Left lung (tissue), 10 donors: ENCODE data around the gene CALR3. TPM values are rescaled to one million over a fixed set of nuclear protein-coding genes. Genes with fewer than 3 reads are reported as not detected.
"Not testable (repeated sequence)": the region's sequence is repeated elsewhere in the genome, so short reads cannot be mapped to it uniquely, and the experiment has no call there.

Experiments
- ATAC-seq: fragments of 200-7000 bp; cut with Tn5 transposase; one replicate; pipeline ENCODE4 v1.9.1; 2020; ENCODE audit warnings: moderate library complexity
- DNase-seq, 4 donors: peaks; one replicate each; pipeline ENCODE4 v3.0.0-alpha.2; 2013 to 2020
- H3K27ac ChIP-seq, 2 donors: fragments of 200-600 bp; sonication (generic) in 1 of 2; one replicate each; pipeline versions ENCODE4 v1.5.0 to v1.8.0; 2020 to 2021
- H3K27me3 ChIP-seq, 2 donors: fragments of 200-600 bp; sonication (generic) in 1 of 2; one replicate each; pipeline versions ENCODE4 v1.5.0 to v1.8.0; 2020 to 2021
- H3K36me3 ChIP-seq, 2 donors: fragments of 200-600 bp; sonication (generic) in 1 of 2; one replicate each; pipeline versions ENCODE4 v1.5.0 to v1.8.0; 2020 to 2021
- H3K4me1 ChIP-seq, 2 donors: fragments of 200-600 bp; one replicate each; pipeline ENCODE4 v1.8.0; 2021
- H3K4me3 ChIP-seq, 2 donors: fragments of 200-600 bp; sonication (generic) in 1 of 2; one replicate each; pipeline versions ENCODE4 v1.5.0 to v1.8.0; 2020 to 2021; ENCODE audit warnings: mild to moderate bottlenecking in 1 of 2
- H3K9me3 ChIP-seq, 2 donors: fragments of 200-600 bp; sonication (generic) in 1 of 2; one replicate each; pipeline versions ENCODE4 v1.5.0 to v1.8.0; 2020 to 2021
- CTCF ChIP-seq, 2 donors: fragments of 200-600 bp; sonication (generic) in 1 of 2; IDR thresholded peaks; one replicate each; pipeline versions ENCODE4 v1.5.0 to v1.8.0; 2021; ENCODE audit warnings: antibody characterized with exemption in 2 of 2
- intact Hi-C, 2 donors: fragments of 100-400 bp; cut with DNase I; formaldehyde crosslinking; loops; one replicate each; pipeline versions ENCODE4 v1.11.2 to v1.14.2; 2022
- polyA plus RNA-seq, 6 donors: library from polyadenylated mRNA; unstranded; fragments of 120-200 nt; gene quantifications; one replicate each; pipeline ENCODE4 v1.2.1, GENCODE V29; 2013; ENCODE audit not compliant: insufficient read length in 6 of 6
- total RNA-seq, 2 donors: library from RNA; stranded (reverse); fragmentation: NEBNext Ultra II Directional; extraction: Animal tissue kit (Norgen Biotek cat#: 25700); gene quantifications; one replicate each; pipeline ENCODE4 v1.2.1, GENCODE V29; 2021
- donor health status: DM: no; HTN: yes; CAD: no.
- donor health status: DM: no; HTN: no; CAD: no.

CALR3 gene
- total and polyA plus RNA-seq, 8 donors: 0.26 TPM; not detected in 7

DNA sequence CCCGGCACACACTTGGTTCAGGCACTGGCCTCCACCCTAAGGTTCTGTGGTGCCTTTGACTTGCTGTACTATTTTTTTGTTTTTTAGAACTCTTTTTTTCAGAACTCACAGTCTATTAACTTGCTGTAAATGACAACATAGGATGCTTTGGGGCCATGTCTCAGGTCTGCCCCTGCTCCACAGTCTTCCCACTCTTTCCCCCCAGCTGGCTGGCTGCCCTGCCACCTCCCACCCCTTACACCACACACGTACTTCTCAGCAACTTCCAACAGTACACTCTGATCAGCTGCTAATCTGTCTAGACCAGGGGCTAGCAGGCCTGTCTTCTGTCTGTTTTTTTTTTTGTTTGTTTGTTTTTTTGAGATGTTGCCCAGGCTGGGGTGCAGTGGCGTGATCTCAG, 8.3 kb upstream of the CALR3 start:
- DNase-seq: no peak
- Histone ChIP-seq H3K27ac (no peak overlapping the region), H3K27me3 (no peaks in the 10 kb centered on the region), H3K36me3 (peaks cover 0 to 41% of the 10 kb centered on the region in 2 donors), H3K9me3 (no peaks in the 10 kb centered on the region), H3K4me3 (no peak overlapping the region), H3K4me1 (no peaks in the 10 kb centered on the region)
- no peak for ATAC-seq
- intact Hi-C loops: no loop called here
- TF ChIP-seq CTCF (IDR thresholded peaks at IDR 0.05): no peak

- Histone ChIP-seq H3K27me3 (no peaks in the 10 kb centered on the region), H3K36me3 (peaks cover 0 to 12% of the 10 kb centered on the region in 2 donors), H3K9me3 (no peaks in the 10 kb centered on the region), H3K4me3 (no peak overlapping the region), H3K4me1 (peaks cover 0 to 11% of the 10 kb centered on the region in 2 donors), H3K27ac (no peak overlapping the region)
- no peak for TF ChIP-seq CTCF (IDR thresholded peaks at IDR 0.05)
- ATAC-seq: no peak
- DNase-seq: peak in 1 of 4 donors; percentile 34
- intact Hi-C loops: no loop called here
These were observed 1.9 kb upstream of the CALR3 start for GRCh38 chr19:16497837-16498236.

DNA sequence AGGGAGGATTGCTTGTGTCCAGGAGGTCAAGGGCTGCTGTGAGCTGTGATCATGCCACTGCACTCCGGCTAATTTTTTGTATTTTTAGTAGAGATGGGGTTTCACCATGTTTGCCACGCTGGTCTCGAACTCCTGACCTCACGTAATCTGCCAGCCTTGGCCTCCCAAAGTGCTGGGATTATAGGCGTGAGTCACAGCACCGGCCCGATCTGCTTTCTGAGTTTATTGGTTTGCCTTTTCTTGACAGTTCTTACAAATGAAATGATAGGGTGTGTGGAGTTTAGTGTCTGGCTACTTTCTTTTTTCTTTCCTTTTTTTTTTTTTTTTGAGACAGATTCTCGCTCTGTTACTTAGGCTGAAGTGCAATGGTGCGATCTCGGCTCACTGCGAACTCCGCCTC, 1.1 kb upstream of the CALR3 start:
- Histone ChIP-seq H3K4me1 (peaks cover 0 to 11% of the 10 kb centered on the region in 2 donors), H3K27ac (no peak overlapping the region), H3K27me3 (no peaks in the 10 kb centered on the region), H3K4me3 (peak overlapping the region; percentile 59 to 74), H3K9me3 (no peaks in the 10 kb centered on the region), H3K36me3 (peaks cover 0 to 6% of the 10 kb centered on the region in 2 donors)
- DNase-seq (peak in 1 of 4 donors; percentile 19), ATAC-seq (no peak)
- intact Hi-C loops: no loop called here
- TF ChIP-seq CTCF (IDR thresholded peaks at IDR 0.05): no peak

DNA sequence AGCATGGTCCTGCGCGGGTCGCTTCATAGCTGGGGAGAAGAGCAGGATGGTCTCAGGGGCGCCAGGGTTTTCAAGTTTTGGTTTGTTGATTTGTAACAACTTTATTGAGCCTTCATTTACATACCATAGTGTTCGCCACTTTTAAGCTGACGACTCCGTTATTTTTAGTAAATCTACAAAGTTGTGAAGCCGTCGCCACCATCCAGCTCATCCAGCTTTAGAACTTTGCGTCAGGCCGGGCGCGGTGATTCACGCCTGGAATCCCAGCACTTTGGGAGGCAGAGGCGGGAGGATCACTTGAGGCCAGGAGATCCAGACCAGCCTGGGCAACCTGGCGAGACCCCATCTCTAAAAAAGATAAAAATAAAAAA, 631 bp upstream of the CALR3 start:
- no peak for TF ChIP-seq CTCF (IDR thresholded peaks at IDR 0.05)
- Histone ChIP-seq H3K9me3 (no peaks in the 10 kb centered on the region), H3K27me3 (no peaks in the 10 kb centered on the region), H3K27ac (peak overlapping the region in 1 of 2 donors; percentile 26), H3K4me3 (peak overlapping the region; percentile 59 to 74), H3K4me1 (peaks cover 0 to 11% of the 10 kb centered on the region in 2 donors), H3K36me3 (peaks cover 0 to 3% of the 10 kb centered on the region in 2 donors)
- ATAC-seq: peak; percentile 2
- intact Hi-C loops: no loop called here
- peak in 1 of 4 donors; percentile 77 for DNase-seq

DNA sequence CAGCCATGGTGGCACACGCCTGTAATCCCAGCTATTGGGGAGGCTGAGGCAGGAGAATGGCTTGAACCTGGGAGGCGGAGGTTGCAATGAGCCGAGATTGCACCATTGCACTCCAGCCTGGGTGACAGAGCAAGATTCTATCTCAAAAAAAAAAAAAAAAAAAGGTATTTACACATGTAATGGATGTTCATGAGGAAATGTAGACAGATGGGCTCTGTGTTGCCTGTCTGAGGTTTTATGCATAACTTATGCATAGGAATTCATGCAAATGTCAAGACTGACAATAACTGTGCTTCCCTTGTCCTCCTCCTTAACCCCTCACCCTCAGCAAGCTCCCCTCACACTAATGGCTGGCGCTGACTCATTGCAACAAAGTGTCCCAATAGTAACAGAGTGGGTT, 9.5 kb downstream of the CALR3 start:
- intact Hi-C loops, H3K27ac ChIP-seq, H3K9me3 ChIP-seq, H3K27me3 ChIP-seq, ATAC-seq, H3K4me3 ChIP-seq, DNase-seq, H3K36me3 ChIP-seq, H3K4me1 ChIP-seq: not testable (repeated sequence)

GRCh38 chr19:16482745-16483144, 13.2 kb downstream of the CALR3 start:
- DNase-seq (no peak), ATAC-seq (no peak)
- no peak for TF ChIP-seq CTCF (IDR thresholded peaks at IDR 0.05)
- no peaks in the 10 kb centered on the region for H3K4me1 ChIP-seq
- no peaks in the 10 kb centered on the region for H3K36me3 ChIP-seq
- H3K9me3 ChIP-seq: no peaks in the 10 kb centered on the region
- H3K27ac ChIP-seq: no peak overlapping the region
- intact Hi-C loops: no loop called here
- no peaks in the 10 kb centered on the region for H3K27me3 ChIP-seq
- H3K4me3 ChIP-seq: no peak overlapping the region
